Ishikawa (cell line): ENCODE results near the gene MDN1.

Experiments used
- CEBPB ChIP-seq: IDR thresholded peaks from 2 replicates; pipeline ENCODE4 v1.6.1; 2012
- CREB1 ChIP-seq: IDR thresholded peaks from 2 replicates; pipeline ENCODE4 v1.6.1; 2012; ENCODE audit warnings: low read depth
- EP300 ChIP-seq: IDR thresholded peaks from 2 replicates; pipeline ENCODE4 v1.6.1; 2012; ENCODE audit warnings: borderline replicate concordance
- MAX ChIP-seq: IDR thresholded peaks from 2 replicates; pipeline ENCODE4 v1.6.1; 2012
- NFIC ChIP-seq: IDR thresholded peaks from 2 replicates; pipeline ENCODE4 v1.6.1; 2012
- REST ChIP-seq: IDR thresholded peaks from 2 replicates; pipeline ENCODE4 v1.6.1; 2012; ENCODE audit warnings: low read depth, mild to moderate bottlenecking
- TAF1 ChIP-seq: IDR thresholded peaks from 2 replicates; pipeline ENCODE4 v1.6.1; 2012; ENCODE audit warnings: low read depth, mild to moderate bottlenecking
- TCF12 ChIP-seq: IDR thresholded peaks from 2 replicates; pipeline ENCODE4 v1.6.1; 2012; ENCODE audit warnings: low read depth
- TEAD4 ChIP-seq: IDR thresholded peaks from 2 replicates; pipeline ENCODE4 v1.6.1; 2012
- YY1 ChIP-seq: IDR thresholded peaks from 2 replicates; pipeline ENCODE4 v1.6.1; 2012; ENCODE audit warnings: low read depth
- ZBTB7A ChIP-seq: IDR thresholded peaks from 2 replicates; pipeline ENCODE4 v1.6.1; 2012; ENCODE audit warnings: low read depth

- TF ChIP-seq TCF12: 0 out of 2 replicates have a peak, but pooled peaks have one; percentile 7
- TF ChIP-seq ZBTB7A: peak; percentile 38; the same call in 1 of the 2 replicates
- TF ChIP-seq YY1: no peak
- no peak for TF ChIP-seq TEAD4
- no peak for TF ChIP-seq REST
- no peak for TF ChIP-seq MAX
- no peak for TF ChIP-seq CREB1
- no peak for TF ChIP-seq EP300
- TF ChIP-seq CEBPB: no peak
- TF ChIP-seq NFIC: no peak
- no peak for TF ChIP-seq TAF1
These were observed 10.7 kb upstream of the MDN1 start for GRCh38 chr6:89830170-89830809.
